RCC 7860 (cell line): ENCODE measurements around the gene PPHLN1.
A peak's percentile ranks its signal among the peaks of the same experiment; 100 is the strongest.

ENCODE experiments used
- DNase-seq: peaks from one replicate; pipeline ENCODE4 v3.0.0-alpha.2; 2015; ENCODE audit warnings: low spot score
- FAIRE-seq: peaks from 2 replicates; lab custom pipeline; 2012; peaks lifted over from hg19 to GRCh38; lab: Jason Lieb, UNC

Gene PPHLN1, protein sequence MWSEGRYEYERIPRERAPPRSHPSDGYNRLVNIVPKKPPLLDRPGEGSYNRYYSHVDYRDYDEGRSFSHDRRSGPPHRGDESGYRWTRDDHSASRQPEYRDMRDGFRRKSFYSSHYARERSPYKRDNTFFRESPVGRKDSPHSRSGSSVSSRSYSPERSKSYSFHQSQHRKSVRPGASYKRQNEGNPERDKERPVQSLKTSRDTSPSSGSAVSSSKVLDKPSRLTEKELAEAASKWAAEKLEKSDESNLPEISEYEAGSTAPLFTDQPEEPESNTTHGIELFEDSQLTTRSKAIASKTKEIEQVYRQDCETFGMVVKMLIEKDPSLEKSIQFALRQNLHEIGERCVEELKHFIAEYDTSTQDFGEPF

DNA sequence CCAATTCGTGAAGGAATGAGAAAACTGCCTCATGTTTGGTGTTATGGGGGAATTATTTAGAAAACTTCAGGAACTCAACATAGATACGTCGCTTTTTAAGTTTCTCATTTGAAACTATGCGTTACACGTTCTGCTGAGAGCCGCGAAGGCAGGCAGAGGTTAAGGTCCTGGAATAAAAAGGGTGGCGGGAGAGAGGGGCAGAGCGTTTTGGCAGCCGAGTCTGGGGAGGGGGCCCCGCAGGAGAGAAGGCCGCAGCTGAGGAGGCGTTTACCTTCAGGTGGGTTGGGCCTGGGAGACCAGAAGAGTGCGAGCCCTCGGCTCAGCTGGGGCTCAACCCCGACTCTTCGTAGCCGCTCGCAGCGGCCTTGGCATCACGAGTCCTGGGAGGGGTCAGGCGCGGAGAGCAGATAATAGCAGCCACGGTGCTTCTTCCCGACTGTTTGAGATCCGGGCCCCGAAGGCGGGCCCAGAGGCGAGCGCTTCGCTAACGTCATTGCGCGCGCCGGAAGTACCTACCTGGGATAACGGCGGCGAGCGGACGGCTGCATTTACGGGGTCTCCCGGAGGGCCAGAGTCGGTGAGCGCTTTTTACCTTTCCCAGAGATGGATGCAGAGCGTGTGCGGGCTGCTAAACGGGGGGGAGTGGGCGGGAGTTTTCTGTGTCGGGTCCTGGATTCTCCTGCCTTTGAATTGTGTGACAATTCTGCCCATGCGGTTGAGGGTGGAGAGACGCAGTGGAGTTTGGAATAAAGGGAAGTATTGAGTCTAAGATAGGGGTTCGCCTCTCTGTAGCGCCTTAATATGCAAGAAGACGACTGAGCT, at the start of gene PPHLN1, which contains the start of gene ZCRB1:
Gene PPHLN1, plus strand, starts transcription at position 515 of the 822 bp plus-strand sequence. CDS start 9,736 bp downstream, outside the sequence.
Gene ZCRB1, minus strand, starts transcription at position 442 of the 822 bp plus-strand sequence. CDS start 1,992 bp downstream, outside the sequence.
- DNase-seq (peak; percentile 52), FAIRE-seq (no peak)

DNA sequence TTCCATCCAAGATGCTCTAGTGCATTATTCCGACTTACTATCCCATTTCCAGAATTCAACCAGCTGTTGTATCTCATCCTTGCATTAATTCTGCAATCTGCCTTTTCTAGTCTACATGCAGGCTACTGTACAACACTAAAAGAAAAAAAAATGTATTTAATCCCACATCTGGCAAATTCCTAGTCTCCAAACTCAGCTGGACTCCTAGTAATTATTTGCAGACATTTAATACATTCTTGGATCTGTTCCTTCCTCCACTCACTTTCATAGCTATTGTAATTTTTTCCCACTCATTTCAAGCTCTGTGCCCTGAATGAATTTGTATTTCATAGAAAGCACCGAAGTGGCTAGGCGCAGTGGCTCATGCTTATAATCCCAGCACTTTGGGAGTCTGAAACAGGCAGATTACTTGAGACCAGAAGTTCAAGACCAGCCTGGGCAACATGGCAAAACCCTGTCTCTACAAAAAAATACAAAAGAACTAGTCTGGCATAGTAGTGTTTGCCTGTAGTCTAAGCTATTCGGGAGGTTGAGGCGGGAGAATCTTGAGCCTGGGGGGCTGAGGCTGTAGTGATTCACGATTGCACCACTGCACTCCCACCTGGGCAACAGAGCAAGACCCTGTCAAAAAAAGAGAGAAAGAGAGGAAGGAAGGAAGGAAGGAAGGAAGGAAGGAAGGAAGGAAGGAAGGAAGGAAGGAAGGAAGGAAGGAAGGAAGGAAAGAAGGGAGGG, 48.4 kb upstream of the PPHLN1 start:
- FAIRE-seq (no peak), DNase-seq (no peak)

DNA sequence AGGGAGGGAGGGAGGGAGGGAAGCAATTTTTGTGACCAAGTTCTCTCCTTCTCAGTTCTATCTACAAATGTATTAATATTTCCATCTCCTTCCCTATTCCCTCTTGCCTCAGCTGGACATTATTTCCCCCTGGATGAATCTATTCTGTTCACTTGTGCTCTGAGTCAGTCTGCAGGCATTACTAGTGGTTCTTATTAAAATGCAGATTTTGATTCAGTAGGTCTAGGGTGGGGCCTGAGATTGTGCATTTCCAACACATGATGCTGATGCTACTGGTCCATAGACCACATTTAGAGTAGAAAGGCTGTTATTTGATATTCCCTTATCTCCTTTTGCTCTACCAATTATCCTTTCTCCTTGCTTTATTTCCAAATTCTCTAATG, 47.8 kb upstream of the PPHLN1 start:
- DNase-seq = no peak
- FAIRE-seq = no peak

DNA sequence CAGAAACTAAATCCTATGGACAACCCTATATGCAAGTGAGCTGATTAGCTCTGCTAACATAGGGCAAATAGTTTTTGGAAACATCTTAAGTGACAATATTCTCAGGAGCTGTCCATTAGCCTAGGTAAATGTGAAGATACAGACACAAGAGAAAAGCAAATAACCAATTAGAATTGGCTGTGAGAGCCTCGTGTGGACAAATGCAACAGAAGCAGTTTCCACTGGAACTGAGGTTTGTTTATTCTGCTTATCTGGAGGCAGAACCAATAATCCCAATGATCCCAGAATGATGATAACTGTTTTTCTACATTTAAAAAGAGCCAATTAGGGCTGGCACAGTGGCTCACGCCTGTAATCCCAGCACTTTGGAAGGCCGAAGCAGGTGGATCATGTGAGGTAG, 44.7 kb upstream of the PPHLN1 start:
- FAIRE-seq (no peak), DNase-seq (no peak)

DNA sequence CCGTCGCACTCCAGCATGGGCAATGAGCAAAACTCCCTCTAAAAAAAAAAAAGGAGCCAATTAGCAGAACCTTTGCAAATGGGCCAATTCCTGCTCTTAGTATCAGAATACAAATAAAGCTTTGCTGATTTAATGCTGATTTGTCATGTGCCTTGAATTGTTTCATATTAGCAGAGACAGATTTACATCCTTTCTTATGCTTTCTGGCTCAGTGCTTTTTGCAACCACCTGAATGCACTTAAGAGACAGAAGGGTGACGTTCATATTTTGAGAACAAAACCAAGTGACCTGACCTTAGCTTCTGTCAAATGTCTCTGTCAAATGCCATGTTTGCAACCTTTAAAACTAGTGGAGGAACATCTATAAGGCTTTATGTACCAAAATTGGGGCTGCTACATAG, 44.1 kb upstream of the PPHLN1 start:
- FAIRE-seq (no peak), DNase-seq (no peak)

DNA sequence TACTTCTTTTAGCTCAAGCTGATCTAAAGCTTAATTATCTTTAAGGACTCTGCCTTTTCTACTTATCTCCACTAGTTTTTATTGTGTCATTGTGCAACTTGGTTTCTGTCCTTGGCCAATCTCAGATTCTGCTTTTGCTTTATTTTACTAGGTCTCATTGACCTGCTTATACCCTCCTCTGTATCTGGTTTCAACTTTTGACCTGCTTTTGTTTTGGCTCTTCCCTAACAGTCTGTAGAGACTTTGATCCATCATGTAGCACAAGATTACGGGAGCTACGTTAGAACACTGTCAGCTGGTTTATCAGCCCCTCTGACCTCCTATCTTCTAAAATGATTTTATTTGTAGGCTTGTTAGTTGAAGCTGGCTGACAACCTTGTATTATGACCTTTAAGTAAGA, 43.7 kb upstream of the PPHLN1 start:
- no peak for FAIRE-seq
- DNase-seq = no peak

DNA sequence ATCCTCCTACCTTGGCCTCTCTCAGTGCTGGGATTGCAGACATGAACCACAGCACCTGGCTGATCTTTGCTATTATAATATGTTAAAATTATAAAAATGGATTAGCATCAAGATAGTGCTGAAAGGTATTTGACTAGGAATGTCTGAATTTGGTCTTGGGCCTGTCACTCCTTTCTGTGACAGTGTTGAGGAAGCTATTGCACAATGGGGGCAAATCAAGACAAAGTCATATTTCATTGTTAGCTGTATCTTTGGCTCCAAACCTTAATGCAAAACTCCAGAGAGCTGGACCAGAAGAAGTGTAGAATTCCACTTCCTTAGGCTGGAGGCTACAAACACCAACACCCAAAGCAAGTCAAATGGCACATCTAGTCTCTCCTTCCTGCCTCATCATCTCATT, 42.2 kb upstream of the PPHLN1 start:
- DNase-seq (no peak), FAIRE-seq (no peak)

DNA sequence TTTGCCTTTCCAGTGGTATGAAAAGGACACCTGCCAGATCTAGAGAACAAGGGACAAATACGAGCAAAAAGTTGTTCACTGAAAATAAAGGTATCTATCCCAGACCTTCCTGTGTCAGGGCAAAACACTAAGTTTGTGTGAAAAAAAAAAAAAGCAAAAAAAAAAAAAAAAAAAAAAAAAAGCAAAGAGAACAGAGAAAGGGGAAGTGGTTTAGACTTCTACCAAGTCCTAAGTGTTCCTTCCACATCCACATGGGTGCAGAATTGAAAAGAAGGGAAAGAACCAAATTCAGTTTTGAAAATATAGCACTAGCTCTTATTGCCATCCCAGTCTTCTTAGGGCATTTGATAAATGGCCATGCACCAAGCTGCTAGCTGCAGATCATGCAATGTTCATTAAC, 41.8 kb upstream of the PPHLN1 start:
- no peak for FAIRE-seq
- no peak for DNase-seq

DNA sequence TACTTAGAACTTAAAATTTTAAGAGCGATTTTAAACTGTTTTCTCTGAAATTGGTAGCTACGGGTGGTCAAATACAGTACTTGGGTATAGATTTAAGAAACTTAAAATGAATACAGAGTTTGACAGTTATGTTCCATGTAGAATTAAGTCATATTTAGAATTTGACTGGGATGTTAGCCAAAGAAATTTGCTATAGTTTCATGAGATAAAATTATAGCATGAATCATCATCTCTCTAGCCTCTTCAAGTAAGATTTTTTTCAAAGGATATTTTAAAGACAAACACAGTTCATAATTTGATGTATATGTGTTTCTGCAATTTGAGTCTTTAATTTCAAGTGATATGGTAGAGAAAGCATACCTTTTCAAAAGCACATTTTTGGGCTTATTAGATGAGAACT, 41.1 kb upstream of the PPHLN1 start:
- FAIRE-seq (no peak), DNase-seq (no peak)

DNA sequence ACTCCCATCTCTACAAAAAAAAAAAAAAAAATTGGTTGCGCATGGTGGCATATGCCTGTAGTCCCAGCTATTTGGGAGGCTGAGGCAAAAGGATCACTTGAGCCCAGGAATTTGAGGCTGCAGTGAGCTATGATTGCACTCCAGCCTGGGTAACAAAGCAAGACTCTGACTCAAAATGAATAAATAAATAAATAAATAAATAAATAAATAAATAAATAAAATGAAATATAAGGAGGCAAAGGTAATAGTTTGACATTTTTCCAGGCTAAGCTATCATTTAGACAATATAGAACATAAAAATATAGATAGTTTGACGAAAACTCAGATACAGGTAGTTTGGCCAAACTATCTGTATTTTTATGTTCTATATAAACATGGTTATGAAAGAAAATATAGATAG, 40.5 kb upstream of the PPHLN1 start:
- DNase-seq = no peak
- no peak for FAIRE-seq

DNA sequence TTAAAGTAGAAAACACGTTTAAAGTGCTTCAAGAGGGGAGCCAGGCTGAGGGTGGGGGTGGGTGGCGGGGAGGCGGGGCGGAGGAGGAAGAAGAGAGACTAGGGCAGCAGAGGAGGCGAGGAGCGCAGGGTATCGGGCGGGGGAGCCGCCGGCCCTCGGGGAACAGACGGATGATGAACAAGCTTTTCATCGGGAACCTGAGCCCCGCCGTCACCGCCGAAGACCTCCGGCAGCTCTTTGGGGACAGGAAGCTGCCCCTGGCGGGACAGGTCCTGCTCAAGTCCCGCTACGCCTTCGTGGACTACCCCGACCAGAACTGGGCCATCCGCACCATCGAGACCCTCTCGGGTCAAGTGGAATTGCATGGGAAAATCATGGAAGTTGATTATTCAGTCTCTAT, 39.2 kb upstream of the PPHLN1 start:
- FAIRE-seq (no peak), DNase-seq (no peak)

DNA sequence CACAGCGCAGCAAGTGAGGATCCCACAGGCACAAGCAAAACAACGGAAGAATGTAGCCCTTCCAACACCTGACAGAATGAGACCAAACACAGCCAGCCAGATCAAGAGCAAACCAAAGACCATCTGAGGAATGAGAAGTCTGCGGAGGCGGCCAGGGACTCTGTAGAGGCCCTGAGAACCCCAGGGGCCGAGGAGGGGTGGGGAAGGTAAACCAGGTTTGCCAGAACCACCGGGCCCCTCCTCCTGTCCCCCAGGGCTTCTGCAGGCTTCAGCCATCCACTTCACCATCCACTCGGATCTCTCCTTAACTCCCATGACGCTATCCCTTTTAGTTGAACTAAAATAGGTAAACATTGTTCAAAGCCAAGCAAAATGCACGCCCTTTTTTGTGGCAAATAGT, 37.4 kb upstream of the PPHLN1 start:
- DNase-seq = no peak

DNA sequence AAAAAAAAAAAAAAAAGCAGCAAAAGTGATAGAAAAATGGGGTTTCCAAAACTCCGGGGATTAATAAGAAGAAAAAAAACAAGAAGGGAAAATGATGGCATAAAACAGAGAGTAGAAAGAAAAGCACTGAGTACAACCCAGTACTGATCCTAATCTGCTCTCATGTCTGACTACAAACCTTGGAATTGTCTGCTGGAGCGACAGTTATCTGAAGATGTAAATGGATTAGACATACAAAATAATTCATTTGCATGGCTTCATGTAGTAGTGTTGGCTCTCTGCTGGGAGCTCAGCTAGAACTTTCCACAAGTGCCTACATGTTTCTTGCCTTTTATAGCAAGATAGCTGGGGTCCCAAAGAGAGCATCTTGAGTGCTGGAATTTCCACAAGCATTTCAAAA, 34.3 kb upstream of the PPHLN1 start:
- DNase-seq (no peak), FAIRE-seq (no peak)

More for the DNA sequence above, 37.4 kb upstream of the PPHLN1 start:
- FAIRE-seq = no peak

DNA sequence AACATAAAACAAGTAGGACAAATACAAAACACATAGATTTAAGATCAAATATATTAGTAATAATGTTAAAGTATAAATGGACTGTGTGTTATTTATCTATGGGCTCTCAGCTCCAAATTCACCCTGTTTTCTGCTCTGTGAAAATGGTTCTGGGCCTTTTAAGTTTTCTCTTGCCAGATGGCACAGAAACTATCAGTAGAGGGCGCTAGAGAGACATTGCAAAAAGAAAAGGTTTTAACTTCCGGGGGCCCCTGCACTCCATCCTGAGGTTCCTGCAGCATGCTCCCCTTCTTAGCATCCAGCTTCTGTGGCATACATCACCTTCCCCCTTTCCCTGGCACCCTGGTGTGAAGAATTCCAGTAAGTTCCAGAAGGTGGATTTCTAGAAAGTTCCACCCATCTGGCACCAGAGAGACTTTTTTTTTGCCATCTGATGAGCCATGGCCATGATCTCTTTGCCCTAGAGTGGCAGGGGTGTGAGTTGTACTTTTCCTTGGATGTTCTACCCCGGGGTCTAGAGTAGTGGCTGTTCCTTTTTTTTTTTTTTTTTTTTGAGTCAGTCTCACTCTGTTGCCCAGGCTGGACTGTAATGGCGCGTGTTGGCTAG, 29.4 kb upstream of the PPHLN1 start:
- DNase-seq (no peak), FAIRE-seq (no peak)

DNA sequence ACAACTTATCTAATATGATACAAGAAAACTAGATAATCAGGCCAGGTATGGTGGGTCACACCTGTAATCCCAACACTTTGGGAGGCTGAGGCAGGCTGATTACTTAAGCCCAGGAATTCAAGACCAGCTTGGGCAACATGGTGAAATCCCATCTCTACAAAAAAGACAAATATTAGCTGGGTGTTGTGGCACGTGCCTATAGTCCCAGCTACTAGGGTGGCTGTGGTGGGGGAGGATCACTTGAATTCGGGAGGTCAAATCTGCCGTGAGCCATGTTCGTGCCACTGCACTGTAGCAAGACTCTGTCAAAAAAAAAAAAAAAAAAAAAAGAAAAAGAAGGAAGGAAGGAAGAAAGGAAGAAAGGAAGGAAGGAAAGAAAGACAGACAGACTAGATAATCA, 27.1 kb upstream of the PPHLN1 start:
- no peak for FAIRE-seq
- DNase-seq = no peak

DNA sequence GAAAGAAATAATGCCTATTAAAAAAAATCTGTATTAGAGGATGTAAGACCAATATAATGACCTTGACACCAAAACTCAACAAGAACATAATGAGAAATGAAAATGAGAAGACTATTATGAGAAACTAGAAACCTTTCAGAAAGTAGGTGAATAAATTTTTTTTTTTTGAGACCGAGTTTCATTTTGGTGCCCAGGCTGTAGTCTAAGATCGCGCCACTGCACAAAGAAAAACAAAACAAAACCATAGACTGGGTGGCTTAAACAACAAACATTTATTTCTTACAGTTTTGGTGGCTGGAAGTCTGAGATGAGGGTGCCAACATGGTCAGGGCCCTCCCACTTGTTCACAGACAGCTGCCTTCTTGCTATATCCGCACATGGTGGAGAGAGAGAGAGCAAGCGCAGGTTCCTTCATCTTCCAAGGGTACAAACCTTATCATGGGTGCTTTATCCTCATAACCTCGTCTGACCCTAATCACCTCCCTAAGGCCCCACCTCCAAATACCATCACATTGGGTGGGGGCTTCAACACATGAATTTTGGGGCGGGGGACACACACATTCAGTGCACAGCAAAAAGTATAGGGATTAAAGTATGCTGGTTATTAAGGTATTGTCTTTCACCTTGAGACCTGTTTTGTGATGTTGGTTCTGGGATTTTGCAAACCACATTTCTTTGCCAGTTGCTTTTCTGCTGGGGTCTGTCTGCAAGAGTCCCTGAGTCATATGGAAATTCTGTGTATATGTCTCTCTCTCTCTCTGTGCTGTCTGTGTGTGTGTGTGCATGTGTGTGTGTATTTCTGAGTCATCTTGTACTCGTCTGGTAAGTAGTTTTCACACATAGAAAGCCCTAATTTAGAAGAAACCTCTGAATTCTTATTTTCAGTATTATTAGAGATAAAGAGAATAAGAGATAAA, 26.3 kb upstream of the PPHLN1 start:
- DNase-seq (peak; percentile 18), FAIRE-seq (no peak)

DNA sequence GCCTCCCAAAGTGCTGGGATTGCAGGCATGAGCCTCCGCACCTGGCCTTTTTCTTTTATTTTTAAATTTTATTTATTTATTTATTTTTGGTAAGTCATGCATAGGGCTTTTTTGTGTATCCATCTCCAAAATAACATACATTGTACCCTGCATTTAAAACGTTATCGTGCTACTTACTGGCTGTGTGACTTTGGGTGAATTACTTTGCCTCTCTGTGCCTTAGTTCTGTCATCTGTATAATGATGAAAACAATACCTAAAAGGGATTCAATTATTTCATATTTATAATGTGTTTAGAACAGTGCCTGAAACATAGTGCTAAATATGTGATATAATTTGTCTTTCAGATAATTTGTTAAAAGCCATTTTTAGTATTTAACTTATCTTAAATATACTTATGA, 19.7 kb upstream of the PPHLN1 start:
- FAIRE-seq (no peak), DNase-seq (no peak)

DNA sequence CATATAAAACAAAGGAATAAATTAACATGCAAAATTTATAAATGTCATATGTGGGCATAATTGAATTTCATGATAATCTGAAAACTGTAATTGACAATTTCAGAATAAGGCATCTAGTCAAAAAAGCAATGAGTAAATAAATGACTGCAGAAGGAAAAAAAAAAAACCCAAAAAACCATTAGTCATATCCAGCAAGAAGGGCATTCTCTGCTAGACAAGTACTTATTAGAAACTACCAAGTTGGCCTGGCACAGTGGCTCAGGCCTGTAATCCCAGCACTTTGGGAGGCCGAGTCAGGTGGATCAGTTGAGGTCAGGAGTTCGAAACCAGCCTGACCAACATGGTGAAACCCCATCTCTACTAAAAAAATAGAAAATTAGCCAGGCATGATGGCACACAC, 17.6 kb upstream of the PPHLN1 start:
- FAIRE-seq = no peak
- DNase-seq = no peak

DNA sequence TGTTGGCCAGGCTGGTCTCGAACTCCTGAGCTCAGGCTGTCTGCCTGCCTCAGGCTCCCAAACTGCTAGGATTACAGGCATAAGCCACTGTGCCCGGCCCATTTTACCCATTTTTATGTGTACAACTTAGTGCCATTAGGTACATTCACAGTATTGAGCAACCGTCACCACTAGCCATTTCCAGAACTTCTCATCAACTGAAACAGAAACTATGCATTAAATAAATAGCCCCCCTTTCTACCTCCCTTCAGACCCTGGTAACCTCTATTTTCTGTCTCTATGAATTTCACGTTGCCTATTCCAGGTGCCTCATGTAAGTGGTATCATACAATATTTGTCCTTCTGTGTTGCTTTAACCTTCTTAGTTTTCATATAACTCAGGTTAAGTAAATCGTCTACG, 16.0 kb upstream of the PPHLN1 start:
- DNase-seq (no peak), FAIRE-seq (no peak)

DNA sequence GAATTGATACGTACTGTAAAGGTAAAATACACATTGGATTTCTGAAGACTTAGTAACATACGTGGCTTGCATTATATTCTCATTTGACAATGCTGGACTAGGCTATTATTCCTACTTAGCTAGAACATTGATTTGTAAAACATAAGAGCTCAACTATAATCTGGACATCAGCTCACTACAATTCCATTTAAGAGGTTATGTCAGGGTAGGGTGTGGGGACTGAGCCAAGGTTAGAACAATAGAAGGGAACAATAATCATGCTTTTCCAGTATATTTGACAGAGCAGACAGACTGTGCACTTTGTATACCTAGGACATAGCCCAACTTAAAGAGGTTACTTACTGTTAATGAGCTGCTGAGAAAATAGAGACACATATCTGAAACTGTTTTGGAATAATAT, 10.9 kb upstream of the PPHLN1 start:
- FAIRE-seq = no peak
- DNase-seq = no peak
